ENCODE results near the gene GMEB2.
"Not testable (repeated sequence)": the region's sequence is repeated elsewhere in the genome, so short reads cannot be mapped to it uniquely, and the experiment has no call there.

Gene GMEB2, protein sequence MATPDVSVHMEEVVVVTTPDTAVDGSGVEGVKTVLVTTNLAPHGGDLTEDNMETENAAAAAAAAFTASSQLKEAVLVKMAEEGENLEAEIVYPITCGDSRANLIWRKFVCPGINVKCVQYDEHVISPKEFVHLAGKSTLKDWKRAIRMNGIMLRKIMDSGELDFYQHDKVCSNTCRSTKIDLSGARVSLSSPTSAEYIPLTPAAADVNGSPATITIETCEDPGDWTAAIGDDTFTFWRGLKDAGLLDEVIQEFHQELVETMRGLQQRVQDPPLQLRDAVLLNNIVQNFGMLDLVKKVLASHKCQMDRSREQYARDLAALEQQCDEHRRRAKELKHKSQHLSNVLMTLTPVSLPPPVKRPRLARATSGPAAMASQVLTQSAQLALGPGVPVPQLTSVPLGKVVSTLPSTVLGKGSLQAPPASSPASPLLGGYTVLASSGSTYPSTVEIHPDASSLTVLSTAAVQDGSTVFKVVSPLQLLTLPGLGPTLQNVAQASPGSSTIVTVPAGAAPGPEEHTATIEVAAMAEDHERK

DNA sequence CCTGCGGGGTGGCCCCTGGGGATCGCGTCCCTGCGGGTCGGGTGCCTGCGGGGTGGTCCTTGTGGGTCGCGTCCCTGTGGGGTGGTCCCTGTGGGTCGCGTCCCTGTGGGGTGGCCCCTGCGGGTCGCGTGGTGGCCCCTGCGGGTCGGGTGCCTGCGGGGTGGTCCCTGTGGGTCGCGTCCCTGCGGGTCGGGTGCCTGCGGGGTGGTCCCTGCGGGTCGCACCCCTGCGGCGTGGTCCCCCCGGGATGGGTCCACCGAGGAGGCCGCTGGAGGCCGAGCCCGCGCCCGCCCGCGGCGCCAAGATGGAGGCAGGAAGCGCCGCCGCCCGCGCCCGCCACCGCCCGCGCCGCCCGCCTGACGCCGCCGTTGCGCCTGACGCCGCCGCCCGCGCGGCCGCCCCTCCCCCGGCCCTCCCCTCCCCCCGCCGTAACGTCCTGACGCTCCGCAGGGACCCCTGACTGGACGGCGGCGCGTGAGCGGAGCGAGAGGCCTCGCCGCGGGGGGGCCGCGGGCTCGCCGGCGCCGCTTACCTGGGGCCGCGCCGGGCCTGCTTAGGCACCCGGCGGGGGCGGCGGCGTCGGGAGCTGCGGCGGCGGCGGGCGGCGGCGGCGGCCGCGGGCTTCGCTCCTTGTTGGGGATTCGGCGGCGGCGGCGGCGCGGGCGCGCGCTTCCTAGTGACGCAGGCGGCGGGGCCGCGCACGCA, at the start of gene GMEB2:
TSS of gene GMEB2 (minus strand) at position 678 of the 705 bp plus-strand sequence. CDS start 7,704 bp downstream, outside the sequence.
- peak; percentile 64 for DNase-seq

DNA sequence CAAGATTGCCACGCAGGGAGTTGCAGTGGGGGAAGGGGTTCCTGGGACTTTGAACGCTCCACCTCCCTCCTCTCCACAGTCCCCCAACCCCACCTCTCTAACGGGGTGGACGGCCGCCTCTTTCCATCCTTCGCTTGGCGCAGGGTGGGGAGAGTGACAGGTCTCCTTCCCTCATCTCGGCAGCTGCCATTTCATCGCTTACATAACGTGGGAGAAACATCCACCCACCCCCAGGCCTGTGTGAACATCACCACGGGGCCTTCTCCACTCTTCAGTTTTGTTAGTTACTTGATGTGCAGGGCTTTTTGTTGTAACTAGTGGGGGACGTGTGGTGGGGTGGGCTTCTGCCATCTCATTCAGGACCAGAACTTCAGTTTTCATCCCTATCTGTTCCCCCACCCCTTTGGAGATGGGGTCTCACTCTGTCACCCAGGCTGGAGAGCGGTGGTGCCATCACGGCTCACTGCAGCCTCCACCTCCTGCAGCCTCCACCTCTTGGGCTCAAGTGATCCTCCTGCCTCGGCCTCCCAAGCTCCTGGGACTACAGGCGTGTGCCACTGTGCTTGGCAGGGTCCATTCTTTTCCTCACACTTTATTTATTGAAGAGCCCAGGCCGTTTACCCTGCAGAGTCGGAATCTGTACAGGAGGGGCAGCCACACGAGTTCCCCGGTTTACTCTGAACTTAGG, 48.9 kb upstream of the GMEB2 start:
- DNase-seq = no peak

DNA sequence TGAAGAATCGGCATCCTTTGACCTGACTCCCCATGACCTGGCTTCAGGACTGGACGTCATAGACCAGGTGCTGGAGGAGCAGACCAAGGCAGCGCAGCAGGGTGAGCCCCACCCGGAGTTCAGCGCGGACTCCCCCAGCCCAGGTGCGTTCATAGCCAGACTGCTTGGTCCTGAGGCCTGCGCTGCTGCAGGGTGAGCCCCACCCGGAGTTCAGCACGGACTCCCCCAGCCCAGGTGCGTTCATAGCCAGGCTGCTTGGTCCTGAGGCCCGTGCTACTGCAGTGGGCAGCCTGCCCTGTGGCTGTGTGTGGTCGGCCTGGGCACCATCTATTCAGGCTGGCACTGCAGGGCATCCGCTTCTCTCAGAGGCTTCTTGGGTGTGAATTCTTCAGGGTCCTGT, 47.0 kb upstream of the GMEB2 start:
- no peak for DNase-seq

DNA sequence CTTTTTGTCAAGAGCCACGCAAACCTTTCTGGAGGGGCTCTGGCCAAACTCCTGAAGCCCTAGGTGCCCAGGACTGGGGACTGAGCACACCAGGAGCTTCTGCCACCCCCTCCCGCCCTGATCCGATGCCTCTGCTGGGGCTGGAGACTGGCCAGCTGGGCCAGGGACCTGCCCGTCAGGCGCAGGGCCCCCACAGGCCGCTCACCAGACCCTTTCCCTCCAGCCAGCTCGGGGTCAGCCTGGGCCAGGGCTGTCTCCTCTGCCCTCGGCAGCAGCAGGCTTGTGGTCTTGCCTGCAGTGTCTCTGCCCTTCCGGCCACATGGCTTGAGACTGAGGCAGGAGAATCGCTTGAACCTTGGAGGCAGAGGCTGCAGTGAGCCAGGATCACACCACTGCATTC, 45.8 kb upstream of the GMEB2 start:
- no peak for DNase-seq

DNA sequence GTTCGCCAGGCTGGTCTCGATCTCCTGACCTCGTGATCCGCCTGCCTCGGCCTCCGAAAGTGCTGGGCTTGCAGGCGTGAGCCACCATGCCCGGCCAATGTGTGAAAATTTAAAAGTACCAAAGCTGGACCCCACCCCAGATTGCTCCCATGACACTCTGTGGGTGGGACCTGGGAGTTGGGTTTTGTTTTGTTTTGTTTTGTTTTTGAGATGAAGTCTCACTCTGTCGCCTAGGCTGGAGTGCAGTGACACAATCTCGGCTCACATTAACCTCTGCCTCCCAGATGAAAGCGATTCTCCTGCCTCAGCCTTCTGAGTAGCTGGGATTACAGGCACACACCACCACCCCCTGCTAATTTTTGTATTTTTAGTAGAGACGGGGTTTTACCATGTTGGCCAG, 44.8 kb upstream of the GMEB2 start:
- DNase-seq = not testable (repeated sequence)

DNA sequence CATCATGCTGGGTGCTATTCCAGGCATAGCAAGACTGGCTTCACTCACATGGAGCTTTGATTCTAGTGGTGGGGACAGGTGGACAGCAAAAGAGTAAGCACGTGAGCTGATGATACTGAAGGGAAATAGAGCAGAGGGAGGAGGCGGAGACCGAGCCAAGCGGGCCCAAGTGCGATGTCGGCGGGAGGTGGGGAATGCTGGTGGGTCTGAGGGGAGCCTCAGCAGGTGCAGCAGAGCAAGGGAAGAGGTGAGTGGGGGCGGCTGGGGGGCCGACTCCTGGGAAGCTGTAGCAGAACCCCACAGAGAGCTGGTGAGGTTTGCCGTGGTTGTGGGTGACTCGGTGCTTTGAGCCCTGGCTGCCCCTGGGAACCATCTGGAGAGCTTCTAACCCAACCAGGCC, 41.5 kb upstream of the GMEB2 start:
- DNase-seq = no peak

DNA sequence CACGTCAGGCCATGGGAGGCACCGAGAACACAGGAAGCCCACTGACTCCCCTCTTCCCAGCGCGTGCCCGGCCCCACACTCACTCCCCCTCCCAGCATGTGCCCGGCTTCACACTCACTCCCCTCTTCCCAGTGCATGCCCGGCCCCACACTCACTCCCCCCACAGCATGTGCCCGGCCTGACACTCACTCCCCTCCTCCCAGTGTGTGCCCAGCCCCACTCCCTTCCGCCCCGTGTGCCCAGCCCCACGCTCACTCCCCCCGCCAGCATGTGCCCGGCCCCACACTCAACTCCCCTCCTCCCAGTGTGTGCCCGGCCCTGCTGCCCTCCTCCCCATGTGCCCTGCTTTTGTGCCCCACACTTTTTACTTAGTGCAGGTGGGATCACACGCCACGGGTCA, 41.0 kb upstream of the GMEB2 start:
- no peak for DNase-seq

DNA sequence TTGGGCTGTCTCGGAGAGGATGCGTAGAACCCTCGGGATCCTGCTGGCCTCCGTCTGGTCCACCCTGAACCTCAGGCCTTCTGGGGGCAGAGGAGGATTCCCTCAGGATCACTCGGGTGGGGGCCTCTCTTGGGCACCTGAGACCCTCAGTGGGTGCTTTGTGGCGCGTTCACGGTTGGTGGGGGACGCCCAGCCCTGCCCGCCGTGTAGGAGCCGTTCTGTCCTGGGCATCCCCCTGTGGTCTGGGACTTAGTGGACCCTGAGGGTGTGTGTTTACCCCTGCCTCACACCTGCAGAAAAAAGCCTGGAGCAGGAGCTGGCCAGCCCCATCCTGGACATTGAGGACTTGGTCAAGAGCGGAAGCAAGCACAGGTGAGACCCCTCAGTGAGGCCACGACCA, 38.8 kb upstream of the GMEB2 start:
- no peak for DNase-seq

DNA sequence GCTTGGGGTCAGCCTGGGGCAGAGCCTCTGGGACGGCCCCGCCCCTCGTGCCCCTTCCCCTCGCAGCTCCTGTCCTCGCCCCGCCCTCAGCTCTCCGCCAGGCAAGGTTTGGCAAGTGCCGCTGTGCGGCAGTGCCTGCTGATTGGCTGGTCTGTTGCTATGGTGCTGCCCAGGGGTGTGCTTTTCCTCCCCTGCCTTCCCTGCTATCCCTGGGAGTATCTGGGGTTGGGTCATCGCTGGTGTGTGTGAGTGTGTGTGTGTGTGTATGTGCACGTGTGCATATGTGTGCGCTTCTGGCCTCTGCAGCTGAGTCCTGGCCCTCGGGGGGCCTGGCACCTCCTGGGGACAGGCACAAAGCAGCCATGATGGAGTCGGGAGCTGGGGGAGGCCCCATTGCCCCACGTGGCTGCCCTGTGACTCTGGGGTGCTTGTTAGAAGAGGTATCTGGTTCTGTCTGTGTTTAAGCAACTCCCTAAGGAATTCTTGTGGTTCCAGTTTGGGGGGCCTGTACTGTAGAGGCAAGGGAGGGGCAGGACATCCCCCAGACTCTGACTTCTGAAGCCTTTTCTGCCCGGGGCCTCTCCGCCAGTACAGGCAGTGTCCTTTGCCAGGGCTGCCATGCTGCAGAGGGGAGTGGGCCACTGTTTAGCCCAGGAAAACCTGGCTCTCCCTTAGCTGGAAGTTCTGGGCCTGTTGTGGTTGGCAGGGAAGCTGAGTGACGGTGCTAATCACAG, 38.1 kb upstream of the GMEB2 start:
- DNase-seq = no peak

DNA sequence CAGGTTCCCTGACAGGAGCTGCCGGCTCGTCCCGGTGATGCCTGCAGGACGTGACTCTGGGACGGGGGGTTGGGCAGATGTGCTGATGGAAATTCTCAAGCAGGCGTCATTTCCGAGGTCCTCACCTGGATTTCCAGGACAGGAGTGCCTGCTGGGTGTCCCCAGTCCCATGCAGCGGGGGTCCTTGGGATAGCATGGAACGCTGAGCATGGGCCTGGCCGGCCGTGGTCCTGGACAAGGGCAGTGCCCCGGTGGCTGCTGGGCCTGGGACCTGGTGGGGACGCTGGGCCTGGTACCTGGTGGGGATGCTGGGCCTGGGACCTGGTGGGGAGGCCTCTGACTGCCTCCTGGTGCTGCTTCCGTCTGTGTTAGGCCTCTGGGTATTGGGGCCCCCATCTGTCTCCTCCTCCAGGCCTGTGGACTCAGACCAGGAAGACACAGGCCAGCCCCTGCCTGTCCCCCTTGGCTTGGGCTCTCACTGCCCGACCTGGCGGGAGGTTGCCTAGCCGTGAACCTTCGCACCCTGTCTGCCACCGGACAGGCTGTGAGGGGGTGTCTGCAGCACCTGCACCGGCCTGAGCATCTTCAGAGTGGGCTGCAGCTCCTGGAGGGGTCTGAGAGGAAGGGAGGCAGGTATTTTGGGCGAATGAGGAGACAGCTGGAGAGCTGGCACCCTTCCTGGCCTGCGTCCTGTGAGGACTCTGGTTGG, 37.4 kb upstream of the GMEB2 start:
- no peak for DNase-seq

DNA sequence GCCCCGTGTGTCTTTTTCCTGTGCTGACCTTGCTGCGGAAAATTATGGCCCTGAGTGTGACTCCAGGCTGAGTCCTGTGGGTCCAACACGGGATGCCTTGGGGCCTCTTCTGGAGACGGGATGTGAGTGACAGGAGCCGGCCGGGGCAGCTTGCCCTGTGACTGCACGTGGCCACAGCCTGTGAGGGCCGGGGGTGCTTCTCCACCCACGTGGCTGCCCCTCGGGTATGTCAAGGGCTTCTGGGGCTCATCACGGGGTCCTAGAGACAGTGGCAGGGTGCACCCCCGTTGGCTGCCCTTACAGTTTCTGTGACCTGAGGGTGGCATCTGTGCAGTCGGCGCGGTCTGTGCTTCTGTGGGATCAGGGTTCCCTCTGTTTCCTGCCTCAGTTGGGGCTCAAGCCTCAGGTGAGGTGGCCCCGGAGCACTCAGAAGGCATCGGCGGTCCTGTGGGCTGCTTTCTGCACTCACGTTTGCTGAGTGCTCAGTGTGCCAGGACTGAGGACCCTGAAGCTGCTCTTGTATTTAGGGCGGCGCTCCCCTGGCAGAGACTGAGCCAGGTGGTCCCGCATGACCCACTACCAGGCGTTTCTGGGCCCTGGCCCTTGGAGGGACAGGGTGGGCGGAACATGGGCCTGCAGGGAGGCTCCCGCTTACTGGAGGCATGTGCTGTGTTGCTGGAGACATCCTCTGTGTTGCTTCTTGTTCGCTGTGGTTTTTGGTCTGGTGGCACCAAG, 36.6 kb upstream of the GMEB2 start:
- no peak for DNase-seq

DNA sequence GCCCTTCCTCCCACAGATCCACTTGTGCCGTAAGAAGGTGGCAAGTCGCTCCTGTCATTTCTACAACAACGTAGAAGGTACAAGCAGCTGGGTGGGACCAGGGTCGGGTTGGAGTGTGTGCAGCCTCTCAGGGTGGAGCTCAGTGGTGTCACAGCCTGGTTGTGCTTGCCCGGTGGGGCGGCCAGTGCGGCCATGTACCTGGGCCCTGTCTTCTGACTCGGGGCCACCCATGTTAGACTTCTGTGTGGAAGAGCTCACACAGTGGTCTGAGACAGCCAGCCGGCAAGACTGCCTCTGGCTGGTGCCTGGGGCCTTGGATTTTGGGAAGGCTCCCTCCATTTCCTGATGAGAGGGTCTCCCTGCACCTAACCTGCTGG, 35.9 kb upstream of the GMEB2 start:
- no peak for DNase-seq

DNA sequence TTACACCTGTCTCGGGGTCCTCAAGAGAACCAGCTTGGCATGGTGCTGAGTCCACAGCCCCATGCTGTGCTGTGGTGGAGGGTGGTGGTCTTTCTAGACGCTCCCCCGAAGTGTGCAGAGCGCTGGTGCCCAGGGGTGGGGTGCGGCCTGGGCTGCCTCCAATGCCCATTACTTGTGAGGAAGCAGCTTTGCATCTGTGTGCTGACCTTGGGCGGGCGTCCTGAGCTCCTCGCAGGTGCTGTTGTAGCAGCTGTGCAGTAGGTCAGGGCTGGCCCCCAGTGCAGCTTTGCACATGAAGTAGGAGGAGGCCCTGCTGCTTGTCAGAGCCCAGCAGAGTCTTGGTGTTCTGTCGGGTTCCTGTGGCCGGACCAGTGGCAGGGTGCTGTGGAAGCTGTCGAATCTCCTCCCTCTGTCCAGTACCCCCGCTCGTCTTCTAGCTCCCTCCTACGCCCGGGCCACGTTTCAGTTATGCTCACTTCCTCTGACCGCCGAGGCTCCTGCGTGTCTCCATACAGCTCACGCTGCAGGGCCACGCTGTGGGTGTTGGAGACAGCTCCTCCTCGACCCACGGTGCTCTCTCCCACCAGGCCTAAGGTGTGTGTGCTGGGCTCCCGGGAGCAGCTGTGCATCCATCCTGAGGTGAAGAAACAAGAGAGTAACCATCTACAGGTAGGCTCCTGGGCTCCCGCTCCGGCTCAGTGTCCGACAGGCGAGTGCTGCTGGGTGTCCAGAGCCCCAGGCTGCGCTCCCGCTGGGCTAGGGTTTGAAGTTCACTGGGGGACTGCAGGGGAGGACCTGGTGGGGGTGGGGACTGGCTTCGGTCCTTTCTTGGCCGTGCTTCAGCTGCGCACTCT, 35.3 kb upstream of the GMEB2 start:
- no peak for DNase-seq

DNA sequence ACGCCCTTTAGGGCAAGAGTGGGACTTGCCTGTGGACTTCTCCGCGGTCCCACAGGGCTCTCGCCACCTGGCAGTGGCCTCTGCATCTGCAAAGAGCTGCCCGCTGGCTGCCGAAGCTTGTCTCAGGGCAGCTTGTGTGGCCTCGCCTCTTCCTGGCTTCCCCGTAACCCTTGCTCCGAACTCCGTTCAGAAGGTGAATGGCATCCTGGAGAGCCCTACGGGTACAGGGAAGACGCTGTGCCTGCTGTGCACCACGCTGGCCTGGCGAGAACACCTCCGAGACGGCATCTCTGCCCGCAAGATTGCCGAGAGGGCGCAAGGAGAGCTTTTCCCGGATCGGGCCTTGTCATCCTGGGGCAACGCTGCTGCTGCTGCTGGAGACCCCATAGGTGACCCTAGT, 34.2 kb upstream of the GMEB2 start:
- DNase-seq = no peak

DNA sequence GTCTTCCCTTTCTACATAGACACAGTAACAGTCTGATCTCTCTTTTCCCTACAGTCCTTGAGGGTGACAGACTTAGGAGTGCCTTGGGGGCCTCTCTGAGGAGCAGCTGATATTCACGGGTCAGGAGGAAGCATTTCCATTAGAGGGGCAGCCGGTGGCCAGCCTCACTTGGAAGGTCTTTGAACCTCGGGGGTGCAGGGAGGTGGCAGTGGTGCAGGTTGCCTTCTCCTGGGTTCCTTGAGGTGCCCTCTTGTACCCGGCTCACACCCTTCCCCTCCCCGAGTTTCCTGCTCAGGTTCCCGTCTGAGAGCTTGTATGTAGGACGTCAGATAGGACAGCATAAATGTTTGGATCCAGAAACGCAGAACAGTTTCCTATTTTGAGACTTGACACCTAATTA, 33.7 kb upstream of the GMEB2 start:
- DNase-seq = no peak

DNA sequence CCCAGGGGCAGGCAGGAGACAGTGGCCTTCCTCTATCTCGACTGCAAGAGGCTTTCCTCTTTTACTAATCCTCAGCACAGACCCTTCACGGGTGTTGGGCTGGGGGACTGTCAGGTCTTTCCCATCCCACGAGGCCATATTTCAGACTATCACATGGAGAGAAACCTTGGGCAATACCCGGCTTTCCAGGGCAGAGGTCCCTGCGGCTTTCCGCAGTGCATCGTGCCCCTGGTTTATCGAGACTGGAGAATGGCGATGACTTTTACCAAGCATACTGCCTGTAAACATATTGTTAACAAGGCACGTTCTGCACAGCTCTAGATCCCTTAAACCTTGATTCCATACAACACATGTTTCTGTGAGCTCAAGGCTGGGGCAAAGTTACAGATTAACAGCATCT, 33.3 kb upstream of the GMEB2 start:
- DNase-seq = not testable (repeated sequence)

DNA sequence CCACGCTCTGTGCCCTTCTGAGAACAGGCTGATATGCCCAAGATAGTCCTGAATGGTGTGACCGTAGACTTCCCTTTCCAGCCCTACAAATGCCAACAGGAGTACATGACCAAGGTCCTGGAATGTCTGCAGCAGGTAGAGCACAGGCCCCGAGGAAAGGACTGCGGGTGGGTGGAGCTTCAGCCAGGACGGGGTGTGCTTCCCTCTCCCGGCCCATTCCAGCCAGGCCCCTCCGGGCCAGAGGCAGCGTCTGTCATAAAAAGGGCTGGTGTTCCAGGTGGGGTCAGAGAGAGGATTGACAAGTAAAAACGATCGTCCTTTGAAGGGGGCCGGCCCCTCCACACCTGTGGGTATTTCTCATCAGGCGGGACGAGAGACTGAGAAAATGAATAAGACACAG, 32.5 kb upstream of the GMEB2 start:
- no peak for DNase-seq

DNA sequence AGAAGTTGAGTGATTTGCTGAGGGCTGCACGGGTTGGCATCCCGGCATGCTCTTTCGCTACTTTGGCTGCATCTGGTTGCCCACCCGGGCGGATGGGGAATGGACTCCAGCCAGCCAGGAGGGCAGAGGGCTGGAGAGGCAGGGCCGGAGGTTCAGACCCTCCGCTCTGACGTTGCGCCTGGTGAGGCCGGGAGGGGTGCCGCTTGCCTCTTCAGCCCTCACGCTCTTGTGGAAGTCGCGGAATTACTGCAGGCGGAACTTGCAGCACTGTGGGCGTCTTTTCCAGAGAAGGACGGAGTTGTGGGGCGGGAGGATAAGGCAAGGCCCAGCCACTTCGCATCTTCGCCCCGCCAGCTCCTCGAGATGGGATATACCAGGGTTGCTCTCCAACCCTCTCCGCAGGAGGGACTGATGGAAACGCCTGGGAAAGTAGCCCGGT, 31.9 kb upstream of the GMEB2 start:
- DNase-seq = no peak

DNA sequence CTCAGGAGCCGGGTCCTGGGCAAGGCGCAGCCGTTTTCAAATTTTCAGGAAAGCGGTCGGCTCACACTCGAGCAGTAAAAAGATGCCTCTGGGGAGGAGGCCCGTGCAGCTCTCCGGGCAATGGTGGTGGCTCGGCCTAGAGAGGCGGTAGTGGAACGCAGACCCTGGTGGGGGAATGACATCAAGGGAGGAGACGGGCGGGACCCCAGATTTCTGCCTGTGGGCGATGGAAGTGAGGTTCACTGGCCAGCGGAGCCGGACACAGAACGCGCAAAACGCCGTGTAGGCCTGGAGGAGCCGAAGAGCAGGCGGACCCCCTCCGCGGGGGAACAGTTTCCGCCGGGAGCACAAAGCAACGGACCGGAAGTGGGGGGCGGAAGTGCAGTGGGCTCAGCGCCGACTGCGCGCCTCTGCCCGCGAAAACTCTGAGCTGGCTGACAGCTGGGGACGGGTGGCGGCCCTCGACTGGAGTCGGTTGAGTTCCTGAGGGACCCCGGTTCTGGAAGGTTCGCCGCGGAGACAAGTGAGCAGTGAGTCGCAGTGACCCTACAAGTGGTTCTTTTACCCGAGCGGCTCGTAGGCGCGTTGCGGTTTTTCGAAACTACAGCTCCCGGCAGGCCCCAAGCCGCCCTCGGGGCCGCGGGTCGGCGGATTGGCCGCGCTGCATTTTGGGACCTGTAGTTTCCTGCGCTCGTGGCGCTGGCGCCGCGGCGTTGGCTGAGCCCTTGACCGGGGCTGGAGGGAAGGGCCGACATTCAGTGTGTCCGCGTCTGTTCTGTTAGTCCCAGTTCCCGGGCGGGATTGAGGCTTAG, 31.2 kb upstream of the GMEB2 start, which contains the start of gene RTEL1:
TSS of gene RTEL1 (plus strand) at position 376 of the 812 bp plus-strand sequence. CDS start 1,091 bp downstream, outside the sequence.
- peak; percentile 86 for DNase-seq
